DMS153 treated with DMSO at 0.1 percent for 48 hours (cell line): ENCODE data around the gene SELENOP.
A peak's percentile ranks its signal among the peaks of the same experiment; 100 is the strongest.
"Not testable (repeated sequence)": the region's sequence is repeated elsewhere in the genome, so short reads cannot be mapped to it uniquely, and the experiment has no call there.

ENCODE experiments used
- DNase-seq: peaks from one replicate; lab custom pipeline; 2025; ENCODE audit not compliant: unreplicated experiment; lab: John Stamatoyannopoulos, UW

SELENOP gene, protein sequence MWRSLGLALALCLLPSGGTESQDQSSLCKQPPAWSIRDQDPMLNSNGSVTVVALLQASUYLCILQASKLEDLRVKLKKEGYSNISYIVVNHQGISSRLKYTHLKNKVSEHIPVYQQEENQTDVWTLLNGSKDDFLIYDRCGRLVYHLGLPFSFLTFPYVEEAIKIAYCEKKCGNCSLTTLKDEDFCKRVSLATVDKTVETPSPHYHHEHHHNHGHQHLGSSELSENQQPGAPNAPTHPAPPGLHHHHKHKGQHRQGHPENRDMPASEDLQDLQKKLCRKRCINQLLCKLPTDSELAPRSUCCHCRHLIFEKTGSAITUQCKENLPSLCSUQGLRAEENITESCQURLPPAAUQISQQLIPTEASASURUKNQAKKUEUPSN

GRCh38 chr5:42811591-42812446, at the start of gene SELENOP:
TSS of gene SELENOP (minus strand) at chr5:42811892. CDS start at chr5:42808353, 3,539 bp downstream.
- peak; percentile 99 for DNase-seq

DNA sequence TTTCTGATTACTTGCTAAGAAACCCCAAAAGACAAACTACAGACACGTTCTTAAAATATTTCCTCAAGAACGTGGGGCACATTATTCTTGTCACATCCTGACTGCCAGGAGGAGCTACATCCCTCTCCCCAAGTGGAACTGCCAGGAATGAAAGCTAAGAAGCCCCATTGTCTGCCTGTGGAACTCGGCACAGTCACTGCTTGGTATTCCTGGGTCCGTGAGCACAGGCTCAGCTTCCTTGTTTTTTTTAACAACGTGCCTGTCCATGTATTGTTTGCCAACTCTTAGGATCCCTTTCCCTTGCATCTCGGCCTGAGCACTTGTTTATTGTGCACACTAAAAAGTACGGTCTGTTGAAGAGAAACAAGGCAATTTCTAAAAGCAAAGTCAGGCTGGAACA, 47.0 kb upstream of the SELENOP start:
- peak; percentile 74 for DNase-seq

GRCh38 chr5:42858031-42858643, 46.4 kb upstream of the SELENOP start:
- no peak for DNase-seq

- DNase-seq, result no peak
Measured at GRCh38 chr5:42855811-42856210, 44.1 kb upstream of the SELENOP start.

DNA sequence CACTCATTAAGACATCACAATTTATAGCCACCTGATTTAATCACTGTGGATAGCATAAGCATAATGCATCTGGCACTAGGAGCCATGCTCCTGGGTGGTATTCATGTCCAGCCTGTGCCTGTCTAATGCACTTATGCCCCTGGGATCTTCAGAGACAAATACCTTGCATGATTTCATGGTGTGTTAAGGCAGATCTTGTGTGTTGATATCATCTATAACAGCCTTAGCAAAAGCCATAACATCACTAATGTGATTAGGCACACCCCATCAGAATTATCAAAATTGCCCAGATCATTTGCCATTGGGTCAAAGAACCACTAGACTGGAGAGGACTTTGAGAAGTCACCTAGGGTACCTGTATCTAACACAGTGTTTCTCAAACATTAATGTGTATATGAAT, 43.7 kb upstream of the SELENOP start:
- DNase-seq, result no peak

GRCh38 chr5:42854795-42855194, 43.1 kb upstream of the SELENOP start:
- DNase-seq, result no peak

DNA sequence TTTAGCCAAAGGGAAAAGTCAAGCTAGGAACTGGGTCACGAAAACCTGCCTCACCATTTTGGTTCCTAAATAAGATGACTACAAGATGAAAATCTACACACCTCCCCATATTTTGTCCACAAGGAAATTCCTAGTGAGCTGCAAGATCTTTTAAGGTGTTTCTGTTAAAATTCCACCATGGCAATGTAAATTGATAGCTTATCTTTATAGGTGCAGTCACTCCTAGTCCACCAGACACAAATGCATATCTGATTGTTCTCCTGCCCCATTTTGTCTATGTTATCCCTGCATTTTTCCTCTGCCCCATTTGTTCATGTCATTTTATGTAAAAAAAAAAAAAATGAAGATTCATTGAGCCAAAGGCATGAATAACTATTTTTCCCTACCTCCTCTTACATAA, 41.1 kb upstream of the SELENOP start:
- DNase-seq, result no peak

DNA sequence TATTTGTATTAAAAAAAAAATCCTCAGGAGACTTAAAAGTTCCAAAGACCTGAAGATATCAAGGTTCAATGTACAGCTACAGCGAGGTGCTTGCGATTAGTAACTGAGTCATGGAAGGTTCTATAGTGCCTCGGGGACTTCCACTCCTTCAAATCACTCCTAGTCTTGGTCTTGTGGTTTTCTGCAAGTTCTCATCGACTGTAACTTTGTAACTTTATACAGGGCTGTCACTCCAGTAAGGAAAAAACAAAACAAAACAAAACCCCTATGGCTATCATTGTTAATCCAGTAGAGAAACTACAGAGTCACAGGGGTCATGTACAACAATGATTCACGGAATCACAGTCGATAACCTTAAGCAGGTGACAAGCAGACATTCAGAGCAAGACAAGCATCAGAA, 39.8 kb upstream of the SELENOP start:
- no peak for DNase-seq

GRCh38 chr5:42848545-42848944, 36.9 kb upstream of the SELENOP start:
- DNase-seq, result no peak

DNA sequence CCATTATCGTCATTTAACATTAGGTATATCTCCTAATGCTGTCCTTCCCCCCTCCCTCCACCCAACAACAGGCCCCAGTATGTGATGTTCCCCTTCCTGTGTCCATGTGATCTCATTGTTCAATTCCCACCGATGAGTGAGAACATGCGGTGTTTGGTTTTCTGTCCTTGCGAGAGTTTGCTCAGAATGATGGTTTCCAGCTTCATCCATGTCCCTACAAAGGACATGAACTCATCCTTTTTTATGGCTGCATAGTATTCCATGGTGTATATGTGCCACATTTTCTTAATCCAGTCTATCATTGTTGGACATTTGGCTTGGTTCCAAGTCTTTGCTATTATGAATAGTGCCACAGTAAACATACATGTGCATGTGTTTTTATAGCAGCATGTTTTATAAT, 32.7 kb upstream of the SELENOP start:
- not testable (repeated sequence) for DNase-seq

- no peak for DNase-seq
Measured at GRCh38 chr5:42843675-42844292, 32.1 kb upstream of the SELENOP start.

DNA sequence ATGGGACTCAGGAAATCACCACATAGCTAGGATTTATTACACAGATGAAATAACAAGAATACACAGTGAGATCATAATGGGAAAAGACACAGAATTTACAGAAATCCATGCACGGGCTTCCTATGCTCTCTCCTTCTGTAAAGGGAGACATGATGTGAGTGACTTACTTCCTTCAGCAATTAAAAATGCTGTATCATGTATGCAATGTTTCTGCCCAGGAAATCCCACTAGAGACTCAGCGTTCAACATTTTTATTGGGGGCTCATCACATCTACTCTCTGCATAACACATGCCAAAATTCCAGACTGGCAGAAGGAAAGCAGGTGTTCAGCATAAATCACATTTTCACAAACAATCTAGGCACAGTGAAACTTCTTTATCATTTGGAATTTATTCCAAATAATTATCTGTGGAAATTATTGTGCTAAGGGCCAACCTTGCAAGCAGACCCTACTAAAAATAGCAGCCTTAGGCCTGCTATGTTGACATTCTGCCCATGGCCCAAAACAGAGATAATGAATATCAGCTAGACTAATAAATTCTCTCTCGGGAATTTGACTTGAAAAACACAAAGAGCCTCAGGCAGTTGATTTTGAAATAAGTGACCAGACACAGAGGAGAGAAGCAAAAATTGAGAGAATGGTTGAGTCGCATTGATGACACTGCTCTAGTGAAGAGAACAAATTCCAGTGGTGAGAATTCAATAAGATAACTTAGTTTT, 31.4 kb upstream of the SELENOP start:
- DNase-seq, result no peak

DNA sequence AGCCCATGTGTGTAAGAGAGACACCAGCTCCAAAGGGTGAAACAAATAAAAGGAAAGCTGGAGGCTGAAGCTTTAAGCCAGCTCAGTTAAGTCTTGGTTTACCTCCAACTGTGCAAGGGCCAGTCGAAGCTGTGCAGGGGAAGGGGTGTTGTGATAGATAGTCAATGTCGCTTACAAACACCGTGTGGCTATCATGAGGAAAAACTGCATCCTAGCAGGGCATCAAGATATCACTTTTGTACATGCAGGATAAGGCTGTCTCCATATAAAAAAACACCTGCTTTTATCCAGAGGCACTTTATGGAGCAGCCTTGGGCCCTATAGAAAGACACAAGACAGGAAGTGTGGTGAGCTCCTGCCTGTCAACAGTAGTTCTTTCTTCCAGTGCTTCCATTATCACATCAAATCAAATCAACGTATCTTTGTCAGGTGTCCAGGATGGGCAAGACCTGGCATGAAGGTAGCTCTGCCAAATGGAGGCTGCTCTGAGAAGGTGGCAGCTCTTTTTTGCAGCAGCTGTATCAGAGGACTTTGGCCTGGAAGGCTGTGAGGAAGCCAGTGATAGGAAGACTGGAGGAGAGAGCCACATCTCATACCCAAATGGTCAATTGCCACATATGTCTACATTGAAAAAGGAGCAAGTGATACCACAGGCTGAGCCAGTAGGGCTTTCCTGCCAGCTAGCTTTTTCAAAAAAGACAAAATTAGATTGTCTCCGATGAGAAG, 29.3 kb upstream of the SELENOP start:
- peak; percentile 27 for DNase-seq

DNA sequence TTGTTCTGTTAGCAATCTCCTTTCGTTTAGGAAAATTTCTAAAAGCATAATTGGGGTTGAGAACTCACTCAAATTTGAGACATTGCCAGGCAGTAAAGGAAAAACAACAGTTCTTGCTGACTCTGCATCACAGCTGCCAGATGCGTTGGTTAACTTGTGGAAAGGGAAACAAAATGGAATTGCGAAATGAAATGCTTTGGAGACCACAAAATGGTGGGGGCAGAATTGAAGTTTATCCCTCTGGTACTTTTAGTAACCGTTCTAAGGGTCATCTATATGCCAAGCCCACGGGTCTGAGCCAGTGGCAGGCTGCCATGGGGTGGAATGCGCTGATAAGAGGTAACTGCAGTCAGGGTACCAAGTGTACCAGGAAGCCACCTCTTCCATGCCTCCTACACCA, 28.6 kb upstream of the SELENOP start:
- DNase-seq, result peak; percentile 14

GRCh38 chr5:42839196-42839595, 27.5 kb upstream of the SELENOP start:
- DNase-seq, result no peak

GRCh38 chr5:42837601-42838000, 25.9 kb upstream of the SELENOP start:
- no peak for DNase-seq

DNA sequence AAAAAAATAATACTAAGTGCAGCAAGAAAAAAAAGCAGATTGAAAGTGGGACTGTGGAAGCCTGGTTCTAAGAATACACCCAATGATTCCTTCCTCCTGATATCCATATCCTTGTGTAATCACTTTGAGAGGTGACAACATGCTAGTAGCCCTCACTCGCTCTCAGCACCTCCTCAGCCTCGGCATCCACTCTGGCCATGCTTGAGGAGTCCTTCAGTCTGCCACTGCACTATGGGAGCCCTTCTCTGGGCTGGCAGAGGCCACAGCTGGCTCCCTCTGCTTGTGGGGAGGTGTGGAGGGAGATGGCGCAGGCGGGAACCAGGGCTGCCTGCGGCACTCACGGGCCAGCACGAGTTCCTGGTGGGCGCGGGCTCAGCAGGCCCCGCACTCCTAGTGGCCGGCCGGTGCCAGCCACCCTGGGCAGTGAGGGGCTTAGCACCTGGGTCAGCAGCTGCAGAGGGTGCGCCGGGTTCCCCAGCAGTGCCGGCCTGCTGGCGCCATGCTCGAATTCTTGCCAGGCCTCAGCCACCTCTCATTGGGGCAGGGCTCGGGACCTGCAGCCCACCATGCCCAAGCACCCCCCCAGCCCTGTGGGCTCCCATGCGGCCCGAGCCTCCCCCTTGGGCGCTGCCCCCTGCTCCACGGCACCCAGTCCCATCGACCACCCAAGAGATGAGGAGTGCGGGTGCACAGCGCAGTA, 24.5 kb upstream of the SELENOP start:
- no peak for DNase-seq

- DNase-seq, result no peak
Measured at GRCh38 chr5:42832060-42832459, 20.4 kb upstream of the SELENOP start.

DNA sequence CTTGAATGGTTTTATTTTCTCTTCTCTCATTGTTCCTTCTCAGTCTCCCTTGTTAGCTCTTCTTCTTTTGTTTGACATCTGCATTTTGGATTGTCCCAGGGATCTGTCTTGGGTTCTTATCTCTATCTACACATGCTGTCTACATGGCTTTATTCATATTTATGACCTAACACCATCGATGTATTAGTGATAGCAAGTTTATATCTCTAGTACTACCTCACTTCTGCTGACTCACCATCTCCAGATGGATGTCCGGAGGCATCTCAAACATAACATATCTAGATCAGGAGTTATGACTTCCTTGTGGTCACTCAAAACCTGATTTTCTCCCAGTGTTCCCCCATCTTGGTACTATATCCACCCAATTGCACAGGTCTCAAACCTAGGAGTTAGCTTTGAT, 19.2 kb upstream of the SELENOP start:
- DNase-seq, result no peak
